ENCODE data around the gene ITSN2.

ITSN2 gene

DNA sequence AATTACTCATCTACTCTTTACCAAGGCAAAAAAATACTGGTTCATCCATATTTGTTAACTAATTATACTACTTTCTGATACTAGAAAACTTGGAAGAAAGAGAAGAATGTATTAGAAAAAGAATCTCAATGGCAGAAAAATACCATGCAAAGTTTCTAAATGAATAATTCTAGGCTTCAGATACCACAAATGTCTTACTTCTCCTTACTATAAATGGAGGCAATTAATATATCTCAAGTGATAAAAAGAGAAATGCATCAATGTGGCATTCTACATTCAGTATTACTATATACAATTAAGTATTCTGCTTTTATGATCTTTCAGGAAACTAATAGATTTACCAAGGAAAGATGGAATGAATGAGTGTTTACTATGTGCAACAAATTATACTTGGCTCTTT is 85.5 kb downstream of the ITSN2 start:
- Histone ChIP-seq H3K4me3 (ENCODE audit: low read length in 2 of 2) (no peak overlapping the region), H3K4me1 (ENCODE audit: control insufficient read depth in 2 of 2, insufficient read depth in 2 of 2, low read length in 2 of 2) (no peaks in the 10 kb centered on the region), H3K27ac (ENCODE audit: low read depth in 2 of 2, low read length in 2 of 2) (no peak overlapping the region), H3K36me3 (ENCODE audit: control insufficient read depth in 2 of 2, insufficient read depth in 2 of 2, low read length in 2 of 2) (peaks cover 17 to 31% of the 10 kb centered on the region in 2 donors), H3K9me3 (ENCODE audit: control insufficient read depth in 2 of 2, low read length in 2 of 2) (no peaks in the 10 kb centered on the region), H3K27me3 (ENCODE audit: control insufficient read depth in 2 of 2, insufficient read depth in 2 of 2, low read length in 2 of 2) (no peaks in the 10 kb centered on the region), H3K9ac (ENCODE audit: low read depth in 1 of 2, low read length in 2 of 2) (no peak overlapping the region)

DNA sequence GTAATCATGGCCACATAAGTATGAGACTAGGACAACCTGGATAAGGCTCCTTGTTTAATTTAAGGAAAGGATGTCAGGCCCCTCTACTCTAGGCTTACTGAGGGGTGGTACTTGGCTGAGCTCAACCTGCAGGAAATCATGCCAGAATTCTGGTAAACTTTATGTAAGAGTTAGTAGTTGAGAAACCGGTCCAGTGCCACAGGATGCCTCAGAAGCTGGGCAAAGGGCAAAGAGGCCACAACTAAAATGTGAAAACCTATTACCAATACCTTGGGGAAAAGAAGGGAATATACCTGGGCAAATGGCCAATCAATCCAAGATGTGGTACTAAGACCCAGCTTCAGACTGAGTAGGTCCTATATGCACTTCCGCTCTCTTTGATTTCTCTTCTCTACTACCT is 86.7 kb downstream of the ITSN2 start:
- Histone ChIP-seq H3K9me3 (ENCODE audit: control insufficient read depth in 2 of 2, low read length in 2 of 2) (no peaks in the 10 kb centered on the region), H3K36me3 (ENCODE audit: control insufficient read depth in 2 of 2, insufficient read depth in 2 of 2, low read length in 2 of 2) (peaks cover 27 to 39% of the 10 kb centered on the region in 2 donors), H3K27ac (ENCODE audit: low read depth in 2 of 2, low read length in 2 of 2) (no peak overlapping the region), H3K4me3 (ENCODE audit: low read length in 2 of 2) (no peak overlapping the region), H3K4me1 (ENCODE audit: control insufficient read depth in 2 of 2, insufficient read depth in 2 of 2, low read length in 2 of 2) (no peaks in the 10 kb centered on the region), H3K27me3 (ENCODE audit: control insufficient read depth in 2 of 2, insufficient read depth in 2 of 2, low read length in 2 of 2) (no peaks in the 10 kb centered on the region), H3K9ac (ENCODE audit: low read depth in 1 of 2, low read length in 2 of 2) (no peak overlapping the region)

DNA sequence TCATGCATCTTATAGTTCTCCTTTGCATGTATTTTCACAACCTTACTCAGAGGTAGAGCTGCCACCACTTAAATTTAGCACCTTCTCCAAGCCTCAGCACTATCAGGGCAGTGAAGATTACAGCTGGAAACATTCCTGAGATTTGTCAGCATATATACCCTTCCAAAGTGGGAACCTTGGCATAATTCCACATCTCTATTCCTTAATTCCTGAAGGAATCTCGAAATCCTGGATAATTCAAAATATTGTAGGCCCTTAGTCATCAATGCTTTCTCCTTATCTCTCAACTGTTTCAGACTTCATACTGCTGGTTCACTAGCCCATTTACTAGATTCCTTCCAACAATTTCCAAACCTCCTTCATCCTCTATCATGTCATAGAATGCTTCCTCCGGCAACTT is 87.4 kb downstream of the ITSN2 start:
- H3K9me3 ChIP-seq (ENCODE audit: control insufficient read depth in 2 of 2, low read length in 2 of 2) = no peaks in the 10 kb centered on the region
- H3K36me3 ChIP-seq (ENCODE audit: control insufficient read depth in 2 of 2, insufficient read depth in 2 of 2, low read length in 2 of 2) = peaks cover 27 to 43% of the 10 kb centered on the region in 2 donors
- no peak overlapping the region for H3K9ac ChIP-seq (ENCODE audit: low read depth in 1 of 2, low read length in 2 of 2)
- H3K27ac ChIP-seq (ENCODE audit: low read depth in 2 of 2, low read length in 2 of 2) = no peak overlapping the region
- no peaks in the 10 kb centered on the region for H3K27me3 ChIP-seq (ENCODE audit: control insufficient read depth in 2 of 2, insufficient read depth in 2 of 2, low read length in 2 of 2)
- no peak overlapping the region for H3K4me3 ChIP-seq (ENCODE audit: low read length in 2 of 2)
- no peaks in the 10 kb centered on the region for H3K4me1 ChIP-seq (ENCODE audit: control insufficient read depth in 2 of 2, insufficient read depth in 2 of 2, low read length in 2 of 2)

DNA sequence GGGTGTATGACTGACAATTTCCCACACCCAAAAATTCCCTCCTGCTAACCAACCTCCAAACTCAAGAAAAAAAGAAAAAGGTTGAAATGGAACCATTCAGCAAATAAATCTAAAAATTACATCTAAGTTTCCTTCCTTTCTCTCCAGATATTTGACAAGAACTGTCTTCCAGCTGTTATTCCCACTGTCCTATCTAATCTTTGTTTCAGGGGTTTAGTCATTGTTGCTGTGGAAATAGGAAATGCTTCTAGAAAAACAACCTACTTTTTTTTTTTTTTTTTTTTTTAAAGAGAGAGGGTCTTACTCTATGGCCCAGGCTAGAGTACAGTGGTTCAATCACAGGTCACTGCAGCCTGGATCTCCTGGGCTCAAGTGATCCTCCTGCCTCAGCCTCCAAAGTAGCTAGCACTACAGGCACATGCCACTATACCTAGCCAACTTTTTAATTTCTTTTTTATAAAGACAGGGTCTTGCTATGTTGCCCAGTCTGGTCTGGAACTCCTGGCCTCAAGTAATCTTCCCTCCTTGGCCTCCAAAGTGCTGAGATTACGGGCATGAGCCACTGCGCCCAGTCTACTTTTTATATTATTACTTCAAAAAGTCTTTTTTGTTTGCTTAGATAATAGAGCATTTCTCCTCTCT is 88.1 kb downstream of the ITSN2 start:
- Histone ChIP-seq H3K27me3 (ENCODE audit: control insufficient read depth in 2 of 2, insufficient read depth in 2 of 2, low read length in 2 of 2) (no peaks in the 10 kb centered on the region), H3K4me3 (ENCODE audit: low read length in 2 of 2) (no peak overlapping the region), H3K9ac (ENCODE audit: low read depth in 1 of 2, low read length in 2 of 2) (no peak overlapping the region), H3K4me1 (ENCODE audit: control insufficient read depth in 2 of 2, insufficient read depth in 2 of 2, low read length in 2 of 2) (no peaks in the 10 kb centered on the region), H3K36me3 (ENCODE audit: control insufficient read depth in 2 of 2, insufficient read depth in 2 of 2, low read length in 2 of 2) (peaks cover 33 to 43% of the 10 kb centered on the region in 2 donors), H3K9me3 (ENCODE audit: control insufficient read depth in 2 of 2, low read length in 2 of 2) (no peaks in the 10 kb centered on the region), H3K27ac (ENCODE audit: low read depth in 2 of 2, low read length in 2 of 2) (no peak overlapping the region)

DNA sequence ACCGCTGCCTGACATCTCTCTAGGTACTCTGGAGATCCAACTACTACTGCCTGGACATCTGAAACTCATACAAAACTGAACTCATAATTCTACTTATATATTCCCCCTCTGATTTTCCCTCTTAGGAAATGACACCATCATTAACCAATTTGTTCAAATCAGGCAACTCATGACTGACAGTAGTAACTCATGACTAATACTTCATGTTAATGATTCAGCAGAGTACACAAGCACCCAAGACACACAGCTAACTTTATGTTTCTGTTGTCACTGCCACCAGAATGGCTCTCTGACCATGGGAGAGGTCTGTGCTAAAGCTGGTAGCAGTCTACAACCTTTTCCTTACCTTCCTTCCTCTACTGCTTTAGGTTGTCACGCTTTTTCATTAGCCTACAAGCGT is 91.1 kb downstream of the ITSN2 start:
- Histone ChIP-seq H3K4me1 (ENCODE audit: control insufficient read depth in 2 of 2, insufficient read depth in 2 of 2, low read length in 2 of 2) (no peaks in the 10 kb centered on the region), H3K9me3 (ENCODE audit: control insufficient read depth in 2 of 2, low read length in 2 of 2) (no peaks in the 10 kb centered on the region), H3K27ac (ENCODE audit: low read depth in 2 of 2, low read length in 2 of 2) (no peak overlapping the region), H3K4me3 (ENCODE audit: low read length in 2 of 2) (no peak overlapping the region), H3K27me3 (ENCODE audit: control insufficient read depth in 2 of 2, insufficient read depth in 2 of 2, low read length in 2 of 2) (no peaks in the 10 kb centered on the region), H3K9ac (ENCODE audit: low read depth in 1 of 2, low read length in 2 of 2) (no peak overlapping the region), H3K36me3 (ENCODE audit: control insufficient read depth in 2 of 2, insufficient read depth in 2 of 2, low read length in 2 of 2) (peaks cover 35 to 38% of the 10 kb centered on the region in 2 donors)

DNA sequence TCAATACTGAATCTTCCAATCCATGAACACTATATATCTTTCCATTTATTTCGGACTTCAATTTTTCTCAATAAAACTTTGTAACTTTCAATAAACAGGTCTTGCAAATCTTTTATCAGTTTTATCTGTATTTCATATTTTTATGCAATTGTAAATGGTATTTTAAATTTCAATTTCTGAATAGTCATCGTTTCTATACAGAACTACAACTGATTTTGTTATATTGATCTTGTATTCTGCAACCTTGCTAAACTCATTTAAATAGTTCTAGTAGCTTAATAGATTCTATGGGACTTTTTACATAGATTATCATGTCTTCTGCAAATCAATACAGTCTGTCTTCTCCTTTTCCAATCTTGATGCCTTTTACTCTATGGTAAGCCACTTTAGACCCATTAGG is 95.1 kb downstream of the ITSN2 start:
- Histone ChIP-seq H3K9me3 (ENCODE audit: control insufficient read depth in 2 of 2, low read length in 2 of 2) (no peaks in the 10 kb centered on the region), H3K4me1 (ENCODE audit: control insufficient read depth in 2 of 2, insufficient read depth in 2 of 2, low read length in 2 of 2) (no peaks in the 10 kb centered on the region), H3K36me3 (ENCODE audit: control insufficient read depth in 2 of 2, insufficient read depth in 2 of 2, low read length in 2 of 2) (peaks cover 18 to 39% of the 10 kb centered on the region in 2 donors), H3K27ac (ENCODE audit: low read depth in 2 of 2, low read length in 2 of 2) (no peak overlapping the region), H3K9ac (ENCODE audit: low read depth in 1 of 2, low read length in 2 of 2) (no peak overlapping the region), H3K4me3 (ENCODE audit: low read length in 2 of 2) (no peak overlapping the region), H3K27me3 (ENCODE audit: control insufficient read depth in 2 of 2, insufficient read depth in 2 of 2, low read length in 2 of 2) (no peaks in the 10 kb centered on the region)

DNA sequence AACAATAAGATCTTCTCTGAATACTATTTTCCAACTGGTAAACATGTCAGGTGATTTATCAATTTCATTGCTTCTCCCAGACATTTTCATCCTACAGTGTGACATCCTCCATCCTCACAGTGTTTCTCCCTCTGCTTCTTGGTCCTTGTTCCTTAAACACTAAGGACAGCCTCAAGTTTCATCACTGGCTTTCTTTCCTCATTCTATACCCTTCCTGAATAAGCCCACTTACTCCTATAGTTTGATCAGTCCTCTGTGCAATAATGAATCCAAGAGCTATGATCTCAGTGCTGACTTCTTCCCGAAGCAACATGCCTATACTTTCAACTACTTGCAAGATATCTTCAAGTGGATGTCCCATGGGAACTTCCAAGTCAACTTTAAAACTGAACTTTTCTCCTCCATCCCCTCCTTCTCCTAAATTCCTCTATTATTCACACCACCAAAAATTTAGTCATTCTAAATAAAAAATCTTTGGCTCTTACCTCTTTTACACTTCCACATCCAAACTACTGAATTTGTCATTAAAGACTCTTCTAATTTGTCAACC is 97.8 kb downstream of the ITSN2 start:
- no peak overlapping the region for H3K4me3 ChIP-seq (ENCODE audit: low read length in 2 of 2)

DNA sequence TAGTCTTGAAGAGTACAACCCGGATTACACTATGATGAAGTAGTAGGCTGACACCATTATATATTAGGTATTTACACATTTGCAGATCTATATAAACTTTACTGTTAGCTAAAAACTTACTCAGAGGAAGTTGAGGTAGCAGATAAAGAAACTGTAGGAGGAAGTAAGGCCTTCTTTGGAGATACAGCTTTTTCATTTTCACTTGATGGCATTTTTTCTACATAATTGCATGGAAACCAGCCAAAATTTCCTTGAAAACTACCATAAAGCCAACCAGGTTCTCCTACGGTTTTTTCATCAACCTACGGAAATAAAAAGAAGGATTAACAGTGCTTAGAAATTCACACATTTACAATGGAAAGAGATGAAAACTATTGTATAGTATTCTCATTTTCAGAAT is 98.9 kb downstream of the ITSN2 start:
- Histone ChIP-seq H3K27ac (ENCODE audit: low read depth in 2 of 2, low read length in 2 of 2) (no peak overlapping the region), H3K36me3 (ENCODE audit: control insufficient read depth in 2 of 2, insufficient read depth in 2 of 2, low read length in 2 of 2) (peaks cover 16 to 28% of the 10 kb centered on the region in 2 donors), H3K9ac (ENCODE audit: low read depth in 1 of 2, low read length in 2 of 2) (no peak overlapping the region), H3K9me3 (ENCODE audit: control insufficient read depth in 2 of 2, low read length in 2 of 2) (no peaks in the 10 kb centered on the region), H3K27me3 (ENCODE audit: control insufficient read depth in 2 of 2, insufficient read depth in 2 of 2, low read length in 2 of 2) (no peaks in the 10 kb centered on the region), H3K4me1 (ENCODE audit: control insufficient read depth in 2 of 2, insufficient read depth in 2 of 2, low read length in 2 of 2) (no peaks in the 10 kb centered on the region), H3K4me3 (ENCODE audit: low read length in 2 of 2) (no peak overlapping the region)

More for the DNA sequence above, 97.8 kb downstream of the ITSN2 start:
- Histone ChIP-seq H3K9ac (ENCODE audit: low read depth in 1 of 2, low read length in 2 of 2) (no peak overlapping the region), H3K9me3 (ENCODE audit: control insufficient read depth in 2 of 2, low read length in 2 of 2) (no peaks in the 10 kb centered on the region), H3K4me1 (ENCODE audit: control insufficient read depth in 2 of 2, insufficient read depth in 2 of 2, low read length in 2 of 2) (no peaks in the 10 kb centered on the region), H3K27ac (ENCODE audit: low read depth in 2 of 2, low read length in 2 of 2) (no peak overlapping the region), H3K27me3 (ENCODE audit: control insufficient read depth in 2 of 2, insufficient read depth in 2 of 2, low read length in 2 of 2) (no peaks in the 10 kb centered on the region), H3K36me3 (ENCODE audit: control insufficient read depth in 2 of 2, insufficient read depth in 2 of 2, low read length in 2 of 2) (peaks cover 16 to 31% of the 10 kb centered on the region in 2 donors)

DNA sequence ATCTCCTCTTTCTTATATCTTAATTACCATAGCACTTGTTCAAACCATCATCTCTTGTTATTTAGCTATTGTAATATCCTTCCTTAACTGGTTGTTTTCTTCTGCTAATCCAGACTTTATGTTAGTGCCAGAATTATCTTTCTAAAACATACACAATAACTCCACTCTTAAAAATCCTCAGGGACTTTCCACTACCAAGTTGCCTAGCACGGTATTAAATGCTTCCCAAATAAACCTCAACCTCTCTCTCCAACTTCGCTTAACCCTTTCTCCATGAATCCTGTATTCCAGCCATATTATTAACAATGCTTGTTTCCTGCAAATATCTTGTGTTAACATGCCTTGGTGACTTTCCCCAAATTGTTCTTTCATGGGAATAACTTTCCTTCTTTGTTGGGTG is 101.0 kb downstream of the ITSN2 start:
- H3K9ac ChIP-seq (ENCODE audit: low read depth in 1 of 2, low read length in 2 of 2) = no peak overlapping the region
- H3K27ac ChIP-seq (ENCODE audit: low read depth in 2 of 2, low read length in 2 of 2) = no peak overlapping the region
- no peaks in the 10 kb centered on the region for H3K9me3 ChIP-seq (ENCODE audit: control insufficient read depth in 2 of 2, low read length in 2 of 2)
- H3K4me3 ChIP-seq (ENCODE audit: low read length in 2 of 2) = no peak overlapping the region
- no peaks in the 10 kb centered on the region for H3K27me3 ChIP-seq (ENCODE audit: control insufficient read depth in 2 of 2, insufficient read depth in 2 of 2, low read length in 2 of 2)
- H3K36me3 ChIP-seq (ENCODE audit: control insufficient read depth in 2 of 2, insufficient read depth in 2 of 2, low read length in 2 of 2) = peaks cover 17 to 18% of the 10 kb centered on the region in 2 donors
- no peaks in the 10 kb centered on the region for H3K4me1 ChIP-seq (ENCODE audit: control insufficient read depth in 2 of 2, insufficient read depth in 2 of 2, low read length in 2 of 2)

DNA sequence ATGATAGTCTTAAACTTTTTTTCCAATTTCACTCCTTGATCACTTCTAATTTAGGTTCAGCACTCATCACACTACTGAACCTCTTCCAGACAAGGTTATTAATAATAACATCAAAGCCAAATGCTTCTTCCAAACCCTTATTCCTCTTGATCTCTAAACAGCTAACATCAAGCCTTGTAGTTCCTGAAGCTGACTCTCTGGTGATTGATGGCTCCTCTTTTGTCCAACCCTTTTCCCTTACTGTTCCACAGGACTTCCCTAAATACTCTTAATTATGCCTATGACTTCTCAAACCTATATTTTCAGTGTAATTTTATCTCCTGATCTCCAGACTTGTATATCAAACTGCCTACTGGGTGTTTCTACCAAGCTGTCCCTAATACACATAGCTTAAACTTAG is 101.6 kb downstream of the ITSN2 start:
- H3K4me3 ChIP-seq (ENCODE audit: low read length in 2 of 2) = no peak overlapping the region
- peaks cover 21 to 22% of the 10 kb centered on the region in 2 donors for H3K36me3 ChIP-seq (ENCODE audit: control insufficient read depth in 2 of 2, insufficient read depth in 2 of 2, low read length in 2 of 2)
- no peaks in the 10 kb centered on the region for H3K27me3 ChIP-seq (ENCODE audit: control insufficient read depth in 2 of 2, insufficient read depth in 2 of 2, low read length in 2 of 2)
- H3K4me1 ChIP-seq (ENCODE audit: control insufficient read depth in 2 of 2, insufficient read depth in 2 of 2, low read length in 2 of 2) = no peaks in the 10 kb centered on the region
- H3K9me3 ChIP-seq (ENCODE audit: control insufficient read depth in 2 of 2, low read length in 2 of 2) = no peaks in the 10 kb centered on the region
- no peak overlapping the region for H3K9ac ChIP-seq (ENCODE audit: low read depth in 1 of 2, low read length in 2 of 2)
- no peak overlapping the region for H3K27ac ChIP-seq (ENCODE audit: low read depth in 2 of 2, low read length in 2 of 2)

Measured in mucosa of rectum (tissue), 2 donors.